K562 (cell line): Measurements from ENCODE around the gene APPL2. TPM values are rescaled to one million over a fixed set of nuclear protein-coding genes. Genes with fewer than 3 reads are reported as not detected.

ENCODE experiments used
- ATAC-seq: fragments of 200-7000 bp; cut with Tn5 transposase; 3 replicates; pipeline ENCODE4 v1.9.1; 2020; ENCODE audit warnings: moderate library complexity
- BruUV-seq: library from RNA; stranded (reverse); fragments of 400-500 nt; replicated peaks from 2 replicates; lab custom pipeline; 2021; lab: Mats Ljungman, UMichigan
- CTCF ChIA-PET: fragments of 300-600 bp; formaldehyde crosslinking; extraction: SDS; loops from one replicate; lab custom pipeline; 2021; ENCODE audit warnings: low intra/inter-chr PET ratio; lab: Yijun Ruan, JAX
- POLR2A ChIA-PET: fragments of 300-600, 350-650 bp; sonication (Branson Sonifier 250); formaldehyde crosslinking; extraction: SDS; loops from one replicate; lab custom pipeline; 2021; ENCODE audit warnings: antibody characterized with exemption, inconsistent platforms; lab: Yijun Ruan, JAX
- DNase-seq, 4 experiments: peaks; one replicate each; pipeline versions ENCODE4 v3.0.0 to v3.0.0-alpha.2; 2011 to 2018; ENCODE audit warnings: low spot score in 3 of 4, mixed read lengths in 3 of 4; ENCODE audit errors: extremely low read depth in 1 of 4
- FAIRE-seq: peaks from 2 replicates; lab custom pipeline; 2011; peaks lifted over from hg19 to GRCh38; lab: Jason Lieb, UNC
- H2AFZ ChIP-seq: 2 replicates; pipeline ENCODE4 v1.6.0; 2011; ENCODE audit warnings: low read depth, low read length, control low read depth, inconsistent platforms
- H3K27ac ChIP-seq: fragments of 200-600 bp; 3 replicates; pipeline ENCODE4 v1.8.0; 2011; ENCODE audit warnings: low read depth, mild to moderate bottlenecking, control low read depth, inconsistent platforms, low read length, moderate library complexity, mixed read lengths; ENCODE audit errors: extremely low read depth
- H3K27me3 ChIP-seq, 2 experiments: fragments of 300-600 bp in 1 of 2; 2 replicates in 1 of 2; 3 replicates in 1 of 2; pipeline versions ENCODE4 v1.6.0 to v1.8.0; 2011; ENCODE audit warnings: inconsistent platforms in 2 of 2, low read length in 2 of 2, mild to moderate bottlenecking in 1 of 2, mixed read lengths in 1 of 2, moderate library complexity in 1 of 2; ENCODE audit not compliant: control insufficient read depth in 2 of 2, insufficient read depth in 2 of 2
- H3K36me3 ChIP-seq: fragments of 300-600 bp; 3 replicates; pipeline ENCODE4 v1.8.0; 2011; ENCODE audit warnings: mild to moderate bottlenecking, low read length, inconsistent platforms; ENCODE audit not compliant: control insufficient read depth, insufficient read depth
- H3K4me1 ChIP-seq, 2 experiments: fragments of 200-600 bp in 1 of 2; replicated peaks in 1 of 2; 2 replicates in 1 of 2; 3 replicates in 1 of 2; pipeline versions ENCODE4 v1.5.1 to v1.8.0; 2011; ENCODE audit warnings: inconsistent platforms in 2 of 2, low read length in 2 of 2, mild to moderate bottlenecking in 1 of 2, mixed read lengths in 1 of 2, moderate library complexity in 1 of 2; ENCODE audit not compliant: control insufficient read depth in 2 of 2, insufficient read depth in 2 of 2
- H3K4me2 ChIP-seq: 2 replicates; pipeline ENCODE4 v1.6.1; 2011; ENCODE audit warnings: low read length, control low read depth, inconsistent platforms, mixed read lengths; ENCODE audit not compliant: insufficient read depth
- H3K4me3 ChIP-seq: fragments of 200-600 bp; sonication (generic), shearing (Covaris generic); 2 replicates; pipeline ENCODE4 v1.5.1; 2016; ENCODE audit warnings: control low read depth, inconsistent platforms
- H3K79me2 ChIP-seq: fragments of 200-600 bp; 3 replicates; pipeline ENCODE4 v1.8.0; 2011; ENCODE audit warnings: low read length, inconsistent platforms; ENCODE audit not compliant: control insufficient read depth, insufficient read depth
- H3K9ac ChIP-seq, 2 experiments: 2 replicates each; pipeline versions ENCODE4 v1.6.0 to v1.6.1; 2011; ENCODE audit warnings: low read depth in 2 of 2, low read length in 2 of 2, control low read depth in 1 of 2, inconsistent platforms in 1 of 2, mild to moderate bottlenecking in 1 of 2, mixed read lengths in 1 of 2; ENCODE audit not compliant: insufficient read depth in 1 of 2
- H3K9me1 ChIP-seq: one replicate; pipeline ENCODE4 v1.6.0; 2011; ENCODE audit warnings: inconsistent platforms, mild to moderate bottlenecking, low read length, moderate library complexity; ENCODE audit not compliant: control insufficient read depth, insufficient read depth
- H3K9me3 ChIP-seq: replicated peaks from 2 replicates; pipeline ENCODE4 v1.5.1; 2011; ENCODE audit warnings: low read depth, low read length, inconsistent platforms; ENCODE audit not compliant: control insufficient read depth, insufficient read depth
- H4K20me1 ChIP-seq: replicated peaks from 2 replicates; pipeline ENCODE4 v1.6.1; 2011; ENCODE audit warnings: low read length, inconsistent platforms, mixed read lengths; ENCODE audit not compliant: control insufficient read depth, insufficient read depth
- JUN ChIP-seq, 2 experiments: sonication (generic) in 1 of 2; formaldehyde crosslinking in 1 of 2; IDR thresholded peaks; 2 replicates each; pipeline versions ENCODE4 v1.6.1 to v1.8.0; 2012 to 2022; ENCODE audit warnings: borderline replicate concordance in 2 of 2, mild to moderate bottlenecking in 2 of 2, improper control_type of control experiment in 1 of 2, low read depth in 1 of 2, low read length in 1 of 2, missing genetic modification reagents in 1 of 2
- RBFOX2 ChIP-seq: fragments of 200-400 bp; formaldehyde crosslinking; IDR thresholded peaks from 2 replicates; pipeline ENCODE4 v1.6.1; 2017; ENCODE audit warnings: low read depth, mild to moderate bottlenecking, low read length, moderate library complexity
- SAFB2 ChIP-seq: fragments of 200-400 bp; formaldehyde crosslinking; IDR thresholded peaks from 2 replicates; pipeline ENCODE4 v1.6.1; 2018; ENCODE audit warnings: borderline replicate concordance, low read length, low read depth, moderate library complexity; ENCODE audit not compliant: severe bottlenecking
- SOX6 ChIP-seq: fragments of 450-650 bp; IDR thresholded peaks from 2 replicates; pipeline ENCODE4 v1.6.1; 2014; ENCODE audit warnings: mild to moderate bottlenecking
- ZNF175 ChIP-seq: fragments of 200-800 bp; sonication (Bioruptor generic); IDR thresholded peaks from 2 replicates; pipeline ENCODE4 v1.6.1; 2016; ENCODE audit warnings: low read depth, mild to moderate bottlenecking, missing genetic modification characterization, missing compliant biosample characterization
- WGBS: fragments of 100-300 bp; shearing (Covaris generic); methylation state at CpG from one replicate; pipeline ENCODE4 v1.1.6; 2016; ENCODE audit warnings: low coverage, mixed read lengths; ENCODE audit not compliant: insufficient coverage; ENCODE audit errors: missing lambda C conversion rate; 5-methylcytosine and 5-hydroxymethylcytosine counted together
- in situ Hi-C: fragments of 300-500 bp; cut with MboI; formaldehyde crosslinking; loops from 4 replicates; pipeline ENCODE4 v1.15.0; 2018; ENCODE audit warnings: inconsistent platforms, mixed read lengths
- intact Hi-C: fragments of 100-400 bp; cut with micrococcal nuclease; formaldehyde crosslinking; loops from 2 replicates; pipeline ENCODE4 v1.14.2; 2022
- polyA plus RNA-seq, 8 experiments: library from polyadenylated mRNA; depleted of rRNA in 4 of 8; stranded (reverse) in 5 of 8; unstranded in 3 of 8; fragments of >200 nt; fragmentation: Nextera tagmentation in 2 of 8; fragmentation: Illumina TruSeq in 1 of 8; extraction: Ambion mirVana in 2 of 8; extraction: Trizol in 1 of 8; gene quantifications; 2 replicates each; pipeline versions ENCODE4 v1.2.1 to v1.2.3, GENCODE V29; 2011 to 2014; ENCODE audit warnings: inconsistent platforms in 1 of 8, missing spikeins in 1 of 8
- total RNA-seq, 7 experiments: library from RNA; depleted of rRNA in 6 of 7; stranded (reverse); fragments of >200 nt in 6 of 7; fragmentation: Illumina TruSeq in 2 of 7; extraction: Trizol in 2 of 7; gene quantifications; 2 replicates each; pipeline versions ENCODE4 v1.2.1 to v1.2.3, GENCODE V29; 2011 to 2021; ENCODE audit warnings: low replicate concordance in 1 of 7
- TF ChIP-seq, protein P1 (sequence below): fragments of 250-450 bp; sonication (Bioruptor Pico); IDR thresholded peaks from 2 replicates; pipeline ENCODE4 v1.9.0; 2021; ENCODE audit warnings: mild to moderate bottlenecking, inconsistent platforms
- TF ChIP-seq, protein P2 (sequence below): sonication (generic); formaldehyde crosslinking; IDR thresholded peaks from 2 replicates; pipeline ENCODE4 v1.8.0; 2022; ENCODE audit warnings: missing genetic modification reagents, mild to moderate bottlenecking, moderate library complexity, borderline replicate concordance
- TF ChIP-seq, protein P3 (sequence below): fragments of 250-450 bp; sonication (Bioruptor Pico); IDR thresholded peaks from 2 replicates; pipeline ENCODE4 v1.5.0; 2021; ENCODE audit warnings: mild to moderate bottlenecking, moderate library complexity
- TF ChIP-seq, protein P4 (sequence below): IDR thresholded peaks from 2 replicates; pipeline ENCODE4 v1.6.1; 2014; ENCODE audit warnings: antibody characterized with exemption
- TF ChIP-seq, protein P5 (sequence below): fragments of 450-650 bp; conservative IDR thresholded peaks from 2 replicates; pipeline ENCODE4 v1.6.1; 2016; ENCODE audit warnings: missing genetic modification characterization, low read depth, mild to moderate bottlenecking, missing compliant biosample characterization, moderate library complexity

The APPL2 gene
- total and polyA plus RNA-seq, 9 of the 15 experiments (the other 6 are each of a cell fraction or from before 2014, with no cell fraction given): 2.1 to 14.4 (median 8.2) TPM

DNA sequence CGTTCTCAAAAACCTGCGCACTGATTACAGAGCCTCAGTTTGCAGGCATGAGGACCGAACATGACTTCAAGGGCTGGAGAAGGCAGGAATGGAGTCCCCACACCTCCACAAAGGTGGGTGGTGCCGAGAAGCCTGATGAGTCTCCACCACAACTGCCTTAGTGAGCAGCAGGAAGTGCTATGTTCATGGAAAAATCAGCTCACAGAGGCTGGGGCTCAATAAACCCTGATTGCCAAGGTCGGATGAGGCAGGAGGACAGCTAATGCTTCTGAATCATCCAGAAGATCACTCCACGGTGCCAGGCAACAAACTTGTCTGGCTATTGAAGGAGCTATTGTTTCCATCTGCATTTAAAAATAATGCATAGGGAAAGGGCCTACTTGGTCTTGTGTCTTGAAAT is 31.1 kb downstream of the APPL2 start (continued):
- TF ChIP-seq, protein P1, sequence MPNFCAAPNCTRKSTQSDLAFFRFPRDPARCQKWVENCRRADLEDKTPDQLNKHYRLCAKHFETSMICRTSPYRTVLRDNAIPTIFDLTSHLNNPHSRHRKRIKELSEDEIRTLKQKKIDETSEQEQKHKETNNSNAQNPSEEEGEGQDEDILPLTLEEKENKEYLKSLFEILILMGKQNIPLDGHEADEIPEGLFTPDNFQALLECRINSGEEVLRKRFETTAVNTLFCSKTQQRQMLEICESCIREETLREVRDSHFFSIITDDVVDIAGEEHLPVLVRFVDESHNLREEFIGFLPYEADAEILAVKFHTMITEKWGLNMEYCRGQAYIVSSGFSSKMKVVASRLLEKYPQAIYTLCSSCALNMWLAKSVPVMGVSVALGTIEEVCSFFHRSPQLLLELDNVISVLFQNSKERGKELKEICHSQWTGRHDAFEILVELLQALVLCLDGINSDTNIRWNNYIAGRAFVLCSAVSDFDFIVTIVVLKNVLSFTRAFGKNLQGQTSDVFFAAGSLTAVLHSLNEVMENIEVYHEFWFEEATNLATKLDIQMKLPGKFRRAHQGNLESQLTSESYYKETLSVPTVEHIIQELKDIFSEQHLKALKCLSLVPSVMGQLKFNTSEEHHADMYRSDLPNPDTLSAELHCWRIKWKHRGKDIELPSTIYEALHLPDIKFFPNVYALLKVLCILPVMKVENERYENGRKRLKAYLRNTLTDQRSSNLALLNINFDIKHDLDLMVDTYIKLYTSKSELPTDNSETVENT: no peak
- no peak for TF ChIP-seq SAFB2
- no peak for TF ChIP-seq ZNF175 (CRISPR knock-in tag)

DNA sequence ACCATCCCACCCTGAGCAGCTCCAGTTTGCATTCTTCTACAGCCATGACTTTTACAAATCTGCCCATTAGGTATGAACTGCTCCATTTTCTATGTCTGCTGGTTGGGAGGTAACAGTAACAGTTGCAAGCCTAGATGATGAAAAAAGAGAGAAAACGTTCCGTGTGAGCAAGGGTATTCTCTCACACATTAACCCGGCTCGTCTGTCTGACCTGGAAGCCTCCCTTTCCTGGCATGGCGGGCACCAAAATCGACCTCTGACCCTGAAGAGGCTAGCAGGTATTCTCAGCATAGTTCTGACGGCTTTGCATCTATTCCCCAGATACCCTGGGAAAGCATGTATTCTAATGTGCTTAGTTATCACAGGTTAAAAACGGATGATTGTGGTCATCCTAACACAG is 31.8 kb downstream of the APPL2 start:
- no peak for ATAC-seq
- Histone ChIP-seq H3K36me3 (peaks cover 5% of the 10 kb centered on the region; the same call in 2 of the 3 replicates), H3K4me1 (no peaks in the 10 kb centered on the region), H3K4me3 (no peak overlapping the region), H4K20me1 (no peaks in the 10 kb centered on the region; the same call in 1 of the 2 replicates), H3K9me1 (no peaks in the 10 kb centered on the region), H2AFZ (no peak overlapping the region), H3K27me3 (no peaks in the 10 kb centered on the region), H3K4me2 (no peak overlapping the region), H3K9me3 (no peaks in the 10 kb centered on the region), H3K27ac (no peak overlapping the region), H3K79me2 (no peaks in the 10 kb centered on the region), H3K9ac (no peak overlapping the region)
- CTCF ChIA-PET: no interaction called here
- no peak for DNase-seq
- FAIRE-seq: no peak
- POLR2A ChIA-PET: interaction anchor here (0.5 to 0.7 kb wide), 2 partner anchors 18 to 788 kb away, joined by 3 to 4 read pairs; no protein-coding TSS in a partner anchor
- BruUV-seq: no TSS peak
- intact Hi-C loops: no loop called here
- WGBS: 41% methylated on average over 8 of the region's 8 CpGs
- in situ Hi-C loops: no loop called here
- TF ChIP-seq, protein P2, sequence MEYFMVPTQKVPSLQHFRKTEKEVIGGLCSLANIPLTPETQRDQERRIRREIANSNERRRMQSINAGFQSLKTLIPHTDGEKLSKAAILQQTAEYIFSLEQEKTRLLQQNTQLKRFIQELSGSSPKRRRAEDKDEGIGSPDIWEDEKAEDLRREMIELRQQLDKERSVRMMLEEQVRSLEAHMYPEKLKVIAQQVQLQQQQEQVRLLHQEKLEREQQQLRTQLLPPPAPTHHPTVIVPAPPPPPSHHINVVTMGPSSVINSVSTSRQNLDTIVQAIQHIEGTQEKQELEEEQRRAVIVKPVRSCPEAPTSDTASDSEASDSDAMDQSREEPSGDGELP (CRISPR knock-in tag): no peak
- TF ChIP-seq JUN (IDR thresholded peaks at IDR 0.05; ENCODE audit: borderline replicate concordance, low read depth, low read length): no peak
- no peak for TF ChIP-seq JUN (CRISPR knock-in tag; IDR thresholded peaks at IDR 0.05; ENCODE audit: borderline replicate concordance)
- TF ChIP-seq, protein P3, sequence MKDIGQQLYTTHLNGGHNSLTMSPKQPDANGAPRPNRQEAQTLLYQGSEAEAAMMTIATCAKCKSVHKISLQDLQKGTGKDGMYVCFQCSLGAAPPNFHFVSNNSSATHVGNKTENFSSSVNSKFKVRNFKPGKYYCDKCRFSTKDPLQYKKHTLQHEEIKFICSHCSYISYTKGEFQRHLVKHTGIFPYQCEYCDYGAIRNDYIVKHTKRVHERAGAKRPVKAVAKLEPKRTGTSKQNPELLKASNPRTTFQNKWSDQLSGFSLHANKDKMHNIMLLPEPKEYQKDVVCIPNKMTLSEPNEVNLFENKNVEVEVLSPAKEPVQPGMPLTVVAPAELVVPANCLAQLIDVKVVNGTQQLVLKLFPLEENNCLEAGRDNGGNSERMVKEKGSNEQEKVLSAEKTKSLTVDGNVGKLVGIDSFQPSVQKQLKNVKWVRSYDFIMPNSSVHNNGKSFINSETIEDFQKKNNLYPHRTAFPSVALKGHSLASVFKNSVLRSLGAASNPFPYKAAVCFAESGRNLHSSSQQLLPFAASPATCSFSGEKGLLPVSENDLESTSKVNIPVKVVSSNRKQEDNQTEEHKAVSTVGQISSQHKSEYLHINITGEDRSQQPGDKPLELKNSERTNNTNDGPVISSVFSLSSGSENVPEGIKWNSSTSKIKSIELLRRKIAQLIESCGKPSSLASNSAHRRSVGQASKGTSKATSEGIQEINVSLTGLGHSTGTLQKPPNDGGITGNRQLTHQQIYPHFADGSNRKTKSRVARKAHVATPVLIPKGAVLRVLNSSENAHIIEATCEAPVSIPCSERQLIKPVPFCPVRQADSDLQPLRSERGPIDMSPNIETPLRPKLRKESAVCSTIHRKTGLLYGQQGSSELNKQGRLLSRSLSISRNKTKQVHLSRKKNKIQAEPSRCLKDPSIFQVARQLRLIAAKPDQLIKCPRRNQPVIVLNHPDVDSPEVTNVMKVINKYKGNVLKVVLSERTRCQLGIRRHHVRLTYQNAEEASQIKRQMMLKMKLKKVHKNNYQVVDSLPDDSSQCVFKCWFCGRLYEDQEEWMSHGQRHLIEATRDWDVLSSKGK (CRISPR knock-in tag): no peak
- TF ChIP-seq RBFOX2: no peak
- no peak for TF ChIP-seq SOX6
- TF ChIP-seq, protein P4, sequence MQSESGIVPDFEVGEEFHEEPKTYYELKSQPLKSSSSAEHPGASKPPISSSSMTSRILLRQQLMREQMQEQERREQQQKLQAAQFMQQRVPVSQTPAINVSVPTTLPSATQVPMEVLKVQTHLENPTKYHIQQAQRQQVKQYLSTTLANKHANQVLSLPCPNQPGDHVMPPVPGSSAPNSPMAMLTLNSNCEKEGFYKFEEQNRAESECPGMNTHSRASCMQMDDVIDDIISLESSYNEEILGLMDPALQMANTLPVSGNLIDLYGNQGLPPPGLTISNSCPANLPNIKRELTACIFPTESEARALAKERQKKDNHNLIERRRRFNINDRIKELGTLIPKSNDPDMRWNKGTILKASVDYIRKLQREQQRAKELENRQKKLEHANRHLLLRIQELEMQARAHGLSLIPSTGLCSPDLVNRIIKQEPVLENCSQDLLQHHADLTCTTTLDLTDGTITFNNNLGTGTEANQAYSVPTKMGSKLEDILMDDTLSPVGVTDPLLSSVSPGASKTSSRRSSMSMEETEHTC: no peak
- TF ChIP-seq, protein P5, sequence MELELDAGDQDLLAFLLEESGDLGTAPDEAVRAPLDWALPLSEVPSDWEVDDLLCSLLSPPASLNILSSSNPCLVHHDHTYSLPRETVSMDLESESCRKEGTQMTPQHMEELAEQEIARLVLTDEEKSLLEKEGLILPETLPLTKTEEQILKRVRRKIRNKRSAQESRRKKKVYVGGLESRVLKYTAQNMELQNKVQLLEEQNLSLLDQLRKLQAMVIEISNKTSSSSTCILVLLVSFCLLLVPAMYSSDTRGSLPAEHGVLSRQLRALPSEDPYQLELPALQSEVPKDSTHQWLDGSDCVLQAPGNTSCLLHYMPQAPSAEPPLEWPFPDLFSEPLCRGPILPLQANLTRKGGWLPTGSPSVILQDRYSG (tag): no peak
